Left hindlimb (tissue), 1 donor: ENCODE data around the gene HBP1.
"Not testable (repeated sequence)": the region's sequence is repeated elsewhere in the genome, so short reads cannot be mapped to it uniquely, and the experiment has no call there.

ENCODE experiments used
- DNase-seq: peaks from one replicate; pipeline ENCODE4 v3.0.0-alpha.2; 2018

The HBP1 gene

GRCh38 chr7:107186240-107186639 is 17.4 kb downstream of the HBP1 start:
- no peak for DNase-seq

- no peak for DNase-seq
Measured at GRCh38 chr7:107187774-107188173, 19.0 kb downstream of the HBP1 start.

- DNase-seq, result no peak
Measured at GRCh38 chr7:107190090-107190489, 21.3 kb downstream of the HBP1 start.

- no peak for DNase-seq
Measured at GRCh38 chr7:107194052-107194451, 25.2 kb downstream of the HBP1 start.

GRCh38 chr7:107196834-107197610 is 28.2 kb downstream of the HBP1 start:
- DNase-seq, result no peak

- DNase-seq, result peak; percentile 46
Measured at GRCh38 chr7:107201795-107202450, 33.1 kb downstream of the HBP1 start.

GRCh38 chr7:107203607-107204006 is 34.8 kb downstream of the HBP1 start:
- no peak for DNase-seq

- no peak for DNase-seq
Measured at GRCh38 chr7:107206136-107206535, 37.3 kb downstream of the HBP1 start.

GRCh38 chr7:107206706-107207105 is 37.9 kb downstream of the HBP1 start:
- no peak for DNase-seq

- DNase-seq, result no peak
Measured at GRCh38 chr7:107207459-107207858, 38.7 kb downstream of the HBP1 start.

- DNase-seq, result no peak
Measured at GRCh38 chr7:107208024-107208521, 39.3 kb downstream of the HBP1 start.

GRCh38 chr7:107208563-107208962 is 39.8 kb downstream of the HBP1 start:
- no peak for DNase-seq

- no peak for DNase-seq
Measured at GRCh38 chr7:107209565-107209964, 40.8 kb downstream of the HBP1 start.

- no peak for DNase-seq
Measured at GRCh38 chr7:107210400-107210799, 41.6 kb downstream of the HBP1 start.

GRCh38 chr7:107212725-107213124 is 43.9 kb downstream of the HBP1 start:
- DNase-seq, result no peak

- no peak for DNase-seq
Measured at GRCh38 chr7:107213193-107213788, 44.5 kb downstream of the HBP1 start.

GRCh38 chr7:107213945-107214344 is 45.1 kb downstream of the HBP1 start:
- no peak for DNase-seq

- DNase-seq, result no peak
Measured at GRCh38 chr7:107219563-107220244, 50.9 kb downstream of the HBP1 start.

- DNase-seq, result no peak
Measured at GRCh38 chr7:107220356-107220755, 51.6 kb downstream of the HBP1 start.

- not testable (repeated sequence) for DNase-seq
Measured at GRCh38 chr7:107220806-107221205, 52.0 kb downstream of the HBP1 start.

- DNase-seq, result no peak
Measured at GRCh38 chr7:107224374-107225223, 55.8 kb downstream of the HBP1 start.

GRCh38 chr7:107228291-107228690 is 59.5 kb downstream of the HBP1 start:
- DNase-seq, result no peak
